GM13976 (cell line): ENCODE results near the gene IRAK3.

Source experiments
- DNase-seq: peaks from one replicate; pipeline ENCODE4 v3.0.0; 2012; ENCODE audit warnings: low spot score
- in situ Hi-C: fragments of 300-500 bp; cut with MboI; formaldehyde crosslinking; loops from one replicate; pipeline ENCODE4 v1.12.0; 2022; ENCODE audit warnings: low sequenced_read_pairs, mixed read lengths, inconsistent platforms; ENCODE audit not compliant: unreplicated experiment
- TF ChIP-seq, protein P1 (sequence below): IDR thresholded peaks from 2 replicates; pipeline ENCODE4 v1.5.1; 2012; ENCODE audit warnings: borderline replicate concordance, mild to moderate bottlenecking; ENCODE audit not compliant: insufficient read depth; ENCODE audit errors: extremely low read depth, missing control alignments, control extremely low read depth

IRAK3 gene

GRCh38 chr12:66269757-66270383, 80.9 kb downstream of the IRAK3 start:
- in situ Hi-C loops, result loop anchor here (10.0 kb wide), 1 partner anchor 425 kb away; no protein-coding TSS in a partner anchor
- DNase-seq, result peak; percentile 40
- TF ChIP-seq, protein P1, sequence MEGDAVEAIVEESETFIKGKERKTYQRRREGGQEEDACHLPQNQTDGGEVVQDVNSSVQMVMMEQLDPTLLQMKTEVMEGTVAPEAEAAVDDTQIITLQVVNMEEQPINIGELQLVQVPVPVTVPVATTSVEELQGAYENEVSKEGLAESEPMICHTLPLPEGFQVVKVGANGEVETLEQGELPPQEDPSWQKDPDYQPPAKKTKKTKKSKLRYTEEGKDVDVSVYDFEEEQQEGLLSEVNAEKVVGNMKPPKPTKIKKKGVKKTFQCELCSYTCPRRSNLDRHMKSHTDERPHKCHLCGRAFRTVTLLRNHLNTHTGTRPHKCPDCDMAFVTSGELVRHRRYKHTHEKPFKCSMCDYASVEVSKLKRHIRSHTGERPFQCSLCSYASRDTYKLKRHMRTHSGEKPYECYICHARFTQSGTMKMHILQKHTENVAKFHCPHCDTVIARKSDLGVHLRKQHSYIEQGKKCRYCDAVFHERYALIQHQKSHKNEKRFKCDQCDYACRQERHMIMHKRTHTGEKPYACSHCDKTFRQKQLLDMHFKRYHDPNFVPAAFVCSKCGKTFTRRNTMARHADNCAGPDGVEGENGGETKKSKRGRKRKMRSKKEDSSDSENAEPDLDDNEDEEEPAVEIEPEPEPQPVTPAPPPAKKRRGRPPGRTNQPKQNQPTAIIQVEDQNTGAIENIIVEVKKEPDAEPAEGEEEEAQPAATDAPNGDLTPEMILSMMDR, result peak; percentile 33

GRCh38 chr12:66270613-66271012, 81.6 kb downstream of the IRAK3 start:
- TF ChIP-seq, protein P1, result no peak
- no peak for DNase-seq
- in situ Hi-C loops, result no loop called here

DNA sequence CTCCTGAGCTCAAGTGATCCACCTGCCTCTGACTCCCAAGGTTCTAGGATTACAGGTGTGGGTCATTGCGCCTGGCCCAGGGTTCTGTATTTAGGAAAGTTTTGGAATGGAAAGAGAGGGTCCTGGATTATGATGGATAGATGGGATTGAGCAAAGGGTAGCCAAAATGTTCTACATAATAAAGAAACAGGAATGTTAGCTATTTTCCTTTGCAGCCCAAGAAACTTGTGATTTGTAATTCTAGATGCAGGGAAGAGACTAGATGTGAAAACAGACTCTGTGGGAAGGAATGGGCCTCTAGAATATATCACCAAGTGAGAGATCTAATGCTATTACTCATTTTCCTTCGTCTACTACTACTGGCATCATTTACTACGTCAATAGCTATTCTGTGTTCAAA, 83.6 kb downstream of the IRAK3 start:
- in situ Hi-C loops, result no loop called here
- TF ChIP-seq, protein P1, result no peak
- no peak for DNase-seq

- TF ChIP-seq, protein P1, result no peak
- DNase-seq, result no peak
- in situ Hi-C loops, result no loop called here
Observed at GRCh38 chr12:66273147-66273546, 84.1 kb downstream of the IRAK3 start.

DNA sequence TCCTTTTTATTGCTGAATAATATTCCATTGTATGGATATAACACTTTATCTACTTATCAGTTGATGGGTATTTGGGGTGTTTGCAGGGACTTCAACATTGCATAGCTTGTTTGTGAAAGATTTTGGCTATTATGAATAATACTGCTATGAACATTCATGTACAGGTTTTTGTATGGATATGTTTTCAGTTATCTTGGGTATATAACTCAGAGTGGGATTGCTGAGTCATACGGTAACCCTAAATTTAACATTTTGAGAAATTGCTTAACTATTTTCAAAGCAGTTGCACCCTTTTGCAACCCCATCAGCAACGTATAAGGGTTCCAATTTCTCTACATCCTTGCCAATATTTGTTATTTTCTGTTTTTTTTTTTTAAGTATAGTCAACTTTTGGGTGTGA, 86.0 kb downstream of the IRAK3 start:
- DNase-seq, result no peak
- in situ Hi-C loops, result no loop called here
- TF ChIP-seq, protein P1, result no peak

- in situ Hi-C loops, result no loop called here
- TF ChIP-seq, protein P1, result peak; percentile 50
- no peak for DNase-seq
Observed at GRCh38 chr12:66279123-66279712, 90.2 kb downstream of the IRAK3 start.
